HepG2 (cell line): ENCODE measurements around the gene MED15. TPM values are rescaled to one million over a fixed set of nuclear protein-coding genes. Genes with fewer than 3 reads are reported as not detected.

ENCODE experiments used
- ATAC-seq: fragments of 200-7000 bp; cut with Tn5 transposase; 3 replicates; pipeline ENCODE4 v1.9.1; 2020; ENCODE audit warnings: mild to moderate bottlenecking, moderate library complexity
- BruUV-seq: library from RNA; stranded (reverse); fragments of 400-500 nt; replicated peaks from 2 replicates; lab custom pipeline; 2021; lab: Mats Ljungman, UMichigan
- CTCF ChIA-PET: fragments of 300-600 bp; formaldehyde crosslinking; extraction: SDS; loops from one replicate; lab custom pipeline; 2021; ENCODE audit warnings: low total read pairs, inconsistent platforms, low intra/inter-chr PET ratio; lab: Yijun Ruan, JAX
- POLR2A ChIA-PET: fragments of 350-600 bp; sonication (Branson Sonifier 250); formaldehyde crosslinking; loops from one replicate; lab custom pipeline; 2020; ENCODE audit warnings: antibody characterized with exemption, inconsistent platforms; lab: Yijun Ruan, JAX
- DNase-seq: peaks from one replicate; pipeline ENCODE4 v3.0.0-alpha.2; 2015; ENCODE audit warnings: low spot score
- FAIRE-seq: peaks from 3 replicates; lab custom pipeline; 2011; peaks lifted over from hg19 to GRCh38; lab: Jason Lieb, UNC
- H2AFZ ChIP-seq: one replicate; pipeline ENCODE4 v1.6.1; 2011; ENCODE audit warnings: low read length, inconsistent platforms
- H3K27ac ChIP-seq: fragments of 300-600 bp; 3 replicates; pipeline ENCODE4 v1.8.0; 2011; ENCODE audit warnings: mixed run types, mild to moderate bottlenecking, mixed read lengths, low read length, inconsistent platforms; ENCODE audit not compliant: insufficient read depth; ENCODE audit errors: extremely low read length
- H3K27me3 ChIP-seq, 2 experiments: fragments of 200-600 bp in 1 of 2; 2 replicates in 1 of 2; 3 replicates in 1 of 2; pipeline versions ENCODE4 v1.6.0 to v1.8.0; 2011; ENCODE audit warnings: low read length in 2 of 2, mild to moderate bottlenecking in 2 of 2, moderate library complexity in 2 of 2, inconsistent platforms in 1 of 2; ENCODE audit not compliant: insufficient read depth in 2 of 2, control insufficient read depth in 1 of 2
- H3K36me3 ChIP-seq, 2 experiments: fragments of 200-600 bp in 1 of 2; replicated peaks in 1 of 2; 2 replicates in 1 of 2; 3 replicates in 1 of 2; pipeline versions ENCODE4 v1.5.1 to v1.8.0; 2011; ENCODE audit warnings: low read length in 2 of 2, inconsistent platforms in 1 of 2; ENCODE audit not compliant: insufficient read depth in 2 of 2, control insufficient read depth in 1 of 2
- H3K4me1 ChIP-seq: 2 replicates; pipeline ENCODE4 v1.5.1; 2012; ENCODE audit warnings: low read length, inconsistent platforms; ENCODE audit not compliant: insufficient read depth
- H3K4me2 ChIP-seq: 2 replicates; pipeline ENCODE4 v1.6.0; 2011; ENCODE audit warnings: low read depth, low read length, inconsistent platforms
- H3K4me3 ChIP-seq, 3 experiments: fragments of 200-600 bp in 1 of 3; sonication (generic), shearing (Covaris generic) in 1 of 3; replicated peaks in 1 of 3; 2 replicates each; pipeline ENCODE4 v1.5.1; 2011 to 2016; ENCODE audit warnings: low read length in 3 of 3, inconsistent platforms in 2 of 3, low read depth in 2 of 3, mild to moderate bottlenecking in 2 of 3, control low read depth in 1 of 3, mixed read lengths in 1 of 3; ENCODE audit not compliant: insufficient read depth in 1 of 3
- H3K79me2 ChIP-seq: one replicate; pipeline ENCODE4 v1.6.1; 2011; ENCODE audit warnings: low read length, inconsistent platforms; ENCODE audit not compliant: insufficient read depth
- H3K9ac ChIP-seq: 2 replicates; pipeline ENCODE4 v1.6.0; 2011; ENCODE audit warnings: mild to moderate bottlenecking, low read depth, low read length, inconsistent platforms; ENCODE audit not compliant: insufficient read depth
- H3K9me3 ChIP-seq: 2 replicates; pipeline ENCODE4 v1.5.1; 2012; ENCODE audit warnings: mild to moderate bottlenecking, low read length
- H4K20me1 ChIP-seq: 2 replicates; pipeline ENCODE4 v1.6.0; 2011; ENCODE audit warnings: inconsistent platforms, mild to moderate bottlenecking, low read length, moderate library complexity; ENCODE audit not compliant: insufficient read depth
- CC2D1A ChIP-seq: sonication (generic); formaldehyde crosslinking; IDR thresholded peaks from 2 replicates; pipeline ENCODE4 v1.8.1; 2023; ENCODE audit warnings: mild to moderate bottlenecking, missing genetic modification reagents
- NFRKB ChIP-seq: fragments of 450-650 bp; IDR thresholded peaks from 2 replicates; pipeline ENCODE4 v1.6.1; 2017
- SMC3 ChIP-seq: IDR thresholded peaks from 2 replicates; pipeline ENCODE4 v1.6.1; 2011; ENCODE audit warnings: low read length, improper control_type of control experiment
- STAG1 ChIP-seq: sonication (generic); formaldehyde crosslinking; IDR thresholded peaks from 2 replicates; pipeline ENCODE4 v1.4.0; 2020; ENCODE audit warnings: missing genetic modification reagents
- XRCC5 ChIP-seq: fragments of 200-400 bp; formaldehyde crosslinking; optimal IDR thresholded peaks from 2 replicates; pipeline ENCODE3; 2017; ENCODE audit warnings: mild to moderate bottlenecking, low read length
- ZC3H13 ChIP-seq: sonication (generic); formaldehyde crosslinking; IDR thresholded peaks from 2 replicates; pipeline ENCODE4 v1.8.1; 2023; ENCODE audit warnings: mild to moderate bottlenecking, missing genetic modification reagents, moderate library complexity
- ZNF549 ChIP-seq: sonication (generic); formaldehyde crosslinking; IDR thresholded peaks from 2 replicates; pipeline ENCODE4 v1.5.0; 2020; ENCODE audit warnings: missing genetic modification reagents
- ZNF788 ChIP-seq: sonication (generic); formaldehyde crosslinking; IDR thresholded peaks from 2 replicates; pipeline ENCODE4 v1.5.0; 2020; ENCODE audit warnings: mild to moderate bottlenecking, missing genetic modification reagents, borderline replicate concordance
- WGBS: methylation state at CpG from one replicate; pipeline ENCODE4 v1.1.6; 2017; ENCODE audit warnings: low lambda C conversion rate; 5-methylcytosine and 5-hydroxymethylcytosine counted together
- in situ Hi-C: cut with HindIII; loops from 2 replicates; pipeline ENCODE4 v1.10.0; 2017; ENCODE audit warnings: low pct_unique_long_range_greater_than_20kb; ENCODE audit not compliant: extremely low pct_ligation_motif_present
- intact Hi-C: fragments of 100-400 bp; cut with micrococcal nuclease; formaldehyde crosslinking; loops from one replicate; pipeline ENCODE4 v1.10.0; 2022; ENCODE audit not compliant: unreplicated experiment
- polyA plus RNA-seq, 8 experiments: library from polyadenylated mRNA; depleted of rRNA in 3 of 8; stranded (reverse) in 7 of 8; unstranded in 1 of 8; fragments of >200 nt; fragmentation: Illumina TruSeq in 4 of 8; extraction: Trizol in 4 of 8; gene quantifications; 2 replicates each; pipeline versions ENCODE4 v1.2.1 to v1.2.3, GENCODE V29; 2011 to 2016; ENCODE audit warnings: low read depth in 4 of 8, missing spikeins in 1 of 8, mixed read lengths in 1 of 8; ENCODE audit not compliant: insufficient read depth in 1 of 8
- total RNA-seq, 5 experiments: library from RNA; depleted of rRNA; stranded (reverse); fragments of >200 nt; fragmentation: Illumina TruSeq; extraction: Trizol; gene quantifications; 2 replicates each; pipeline ENCODE4 v1.2.3, GENCODE V29; 2016; ENCODE audit warnings: low read depth in 1 of 5
- TF ChIP-seq, protein P1 (sequence below): sonication (generic); formaldehyde crosslinking; IDR thresholded peaks from 2 replicates; pipeline ENCODE4 v1.5.0; 2020; ENCODE audit warnings: mild to moderate bottlenecking, missing genetic modification reagents, moderate library complexity
- TF ChIP-seq, protein P2 (sequence below): sonication (generic); formaldehyde crosslinking; IDR thresholded peaks from 2 replicates; pipeline ENCODE4 v1.8.0; 2022; ENCODE audit warnings: mild to moderate bottlenecking, missing genetic modification reagents, borderline replicate concordance
- TF ChIP-seq, protein P3 (sequence below): sonication (generic); formaldehyde crosslinking; IDR thresholded peaks from 2 replicates; pipeline ENCODE4 v1.4.0; 2020; ENCODE audit warnings: mild to moderate bottlenecking, missing genetic modification reagents
- TF ChIP-seq, protein P4 (sequence below): sonication (generic); formaldehyde crosslinking; IDR thresholded peaks from 2 replicates; pipeline ENCODE4 v1.5.0; 2020; ENCODE audit warnings: missing genetic modification reagents

Gene MED15
- total and polyA plus RNA-seq, 2 of the 13 experiments (the other 11 are each of a cell fraction or from before 2014, with no cell fraction given): 14.3 to 27.0 TPM

DNA sequence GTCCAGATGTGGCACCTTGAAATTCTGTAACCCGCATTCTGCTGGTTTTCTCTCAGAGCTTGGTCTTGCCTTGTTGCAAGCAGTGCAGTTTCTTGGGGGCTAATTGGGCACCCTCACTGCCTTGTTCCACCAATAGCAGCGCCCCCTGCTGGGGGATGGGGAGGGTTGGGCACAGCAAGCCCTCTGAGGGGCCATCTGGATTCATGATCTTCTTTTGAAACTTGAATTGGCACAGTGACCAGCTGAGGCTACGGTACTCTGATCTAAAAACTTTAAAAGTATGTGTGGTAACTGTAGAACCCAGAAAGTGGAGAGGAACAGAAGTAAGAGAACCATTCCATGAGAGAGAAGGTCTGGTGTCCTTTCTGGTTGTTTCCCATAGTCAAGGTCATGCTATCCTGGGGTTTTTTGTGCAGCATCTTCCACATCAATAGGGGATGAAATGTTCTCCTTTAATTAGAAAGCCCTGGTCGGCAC lies 64.2 kb downstream of the MED15 start:
- Histone ChIP-seq H3K4me1 (no peaks in the 10 kb centered on the region), H3K79me2 (no peaks in the 10 kb centered on the region), H2AFZ (no peak overlapping the region), H3K4me2 (no peak overlapping the region), H3K9me3 (no peaks in the 10 kb centered on the region), H4K20me1 (peaks cover 3% of the 10 kb centered on the region; the same call in 1 of the 2 replicates), H3K36me3 (peaks cover 53 to 88% of the 10 kb centered on the region in 2 experiments), H3K4me3 (no peak overlapping the region), H3K27me3 (no peaks in the 10 kb centered on the region), H3K9ac (no peak overlapping the region), H3K27ac (no peak overlapping the region)
- DNase-seq (peak; percentile 16), ATAC-seq (peak; percentile 72), FAIRE-seq (no peak)
- TF ChIP-seq, protein P1, sequence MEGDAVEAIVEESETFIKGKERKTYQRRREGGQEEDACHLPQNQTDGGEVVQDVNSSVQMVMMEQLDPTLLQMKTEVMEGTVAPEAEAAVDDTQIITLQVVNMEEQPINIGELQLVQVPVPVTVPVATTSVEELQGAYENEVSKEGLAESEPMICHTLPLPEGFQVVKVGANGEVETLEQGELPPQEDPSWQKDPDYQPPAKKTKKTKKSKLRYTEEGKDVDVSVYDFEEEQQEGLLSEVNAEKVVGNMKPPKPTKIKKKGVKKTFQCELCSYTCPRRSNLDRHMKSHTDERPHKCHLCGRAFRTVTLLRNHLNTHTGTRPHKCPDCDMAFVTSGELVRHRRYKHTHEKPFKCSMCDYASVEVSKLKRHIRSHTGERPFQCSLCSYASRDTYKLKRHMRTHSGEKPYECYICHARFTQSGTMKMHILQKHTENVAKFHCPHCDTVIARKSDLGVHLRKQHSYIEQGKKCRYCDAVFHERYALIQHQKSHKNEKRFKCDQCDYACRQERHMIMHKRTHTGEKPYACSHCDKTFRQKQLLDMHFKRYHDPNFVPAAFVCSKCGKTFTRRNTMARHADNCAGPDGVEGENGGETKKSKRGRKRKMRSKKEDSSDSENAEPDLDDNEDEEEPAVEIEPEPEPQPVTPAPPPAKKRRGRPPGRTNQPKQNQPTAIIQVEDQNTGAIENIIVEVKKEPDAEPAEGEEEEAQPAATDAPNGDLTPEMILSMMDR (CRISPR knock-in tag): peak; percentile 70
- TF ChIP-seq ZC3H13 (CRISPR knock-in tag) (no peak), CC2D1A (no peak), ZNF549 (no peak), STAG1 (CRISPR knock-in tag) (0 out of 2 replicates have a peak, but pooled peaks have one; percentile 24), ZNF788 (CRISPR knock-in tag) (0 out of 2 replicates have a peak, but pooled peaks have one; percentile 8), NFRKB (no peak), XRCC5 (peak; percentile 21), SMC3 (peak; percentile 28; the same call in 1 of the 2 replicates)
- TF ChIP-seq, protein P2, sequence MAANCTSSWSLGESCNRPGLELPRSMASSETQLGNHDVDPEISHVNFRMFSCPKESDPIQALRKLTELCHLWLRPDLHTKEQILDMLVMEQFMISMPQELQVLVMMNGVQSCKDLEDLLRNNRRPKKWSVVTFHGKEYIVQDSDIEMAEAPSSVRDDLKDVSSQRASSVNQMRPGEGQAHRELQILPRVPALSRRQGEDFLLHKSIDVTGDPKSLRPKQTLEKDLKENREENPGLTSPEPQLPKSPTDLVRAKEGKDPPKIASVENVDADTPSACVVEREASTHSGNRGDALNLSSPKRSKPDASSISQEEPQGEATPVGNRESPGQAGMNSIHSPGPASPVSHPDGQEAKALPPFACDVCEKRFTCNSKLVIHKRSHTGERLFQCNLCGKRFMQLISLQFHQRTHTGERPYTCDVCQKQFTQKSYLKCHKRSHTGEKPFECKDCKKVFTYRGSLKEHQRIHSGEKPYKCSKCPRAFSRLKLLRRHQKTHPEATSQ: no peak
- TF ChIP-seq, protein P3, sequence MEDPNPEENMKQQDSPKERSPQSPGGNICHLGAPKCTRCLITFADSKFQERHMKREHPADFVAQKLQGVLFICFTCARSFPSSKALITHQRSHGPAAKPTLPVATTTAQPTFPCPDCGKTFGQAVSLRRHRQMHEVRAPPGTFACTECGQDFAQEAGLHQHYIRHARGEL (CRISPR knock-in tag): no peak
- TF ChIP-seq, protein P4, sequence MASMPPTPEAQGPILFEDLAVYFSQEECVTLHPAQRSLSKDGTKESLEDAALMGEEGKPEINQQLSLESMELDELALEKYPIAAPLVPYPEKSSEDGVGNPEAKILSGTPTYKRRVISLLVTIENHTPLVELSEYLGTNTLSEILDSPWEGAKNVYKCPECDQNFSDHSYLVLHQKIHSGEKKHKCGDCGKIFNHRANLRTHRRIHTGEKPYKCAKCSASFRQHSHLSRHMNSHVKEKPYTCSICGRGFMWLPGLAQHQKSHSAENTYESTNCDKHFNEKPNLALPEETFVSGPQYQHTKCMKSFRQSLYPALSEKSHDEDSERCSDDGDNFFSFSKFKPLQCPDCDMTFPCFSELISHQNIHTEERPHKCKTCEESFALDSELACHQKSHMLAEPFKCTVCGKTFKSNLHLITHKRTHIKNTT: no peak
- in situ Hi-C loops (loop anchor here (10.0 kb wide), 2 partner anchors 63 to 157 kb away; no protein-coding TSS in a partner anchor), intact Hi-C loops (no loop called here)
- 89% methylated on average over 3 of the region's 4 CpGs for WGBS
- POLR2A ChIA-PET: no interaction called here
- CTCF ChIA-PET: no interaction called here
- no TSS peak for BruUV-seq
